RWPE1 (cell line): Measurements from ENCODE around the gene CARMIL1.

Experiments
- CTCF ChIA-PET: fragments of 350-600 bp; sonication (Branson Sonifier 250); formaldehyde crosslinking; extraction: SDS; loops from one replicate; lab custom pipeline; 2021; lab: Yijun Ruan, JAX
- POLR2A ChIA-PET: fragments of 400-600 bp; formaldehyde crosslinking; extraction: SDS; loops from one replicate; lab custom pipeline; 2020; ENCODE audit warnings: antibody characterized with exemption; ENCODE audit not compliant: low non-redundant PET; lab: Yijun Ruan, JAX
- DNase-seq: peaks from one replicate; pipeline ENCODE4 v3.0.0; 2012; ENCODE audit warnings: low spot score
- H3K27ac ChIP-seq: fragments of 450-650 bp; 2 replicates; pipeline ENCODE4 v1.5.1; 2017
- TF ChIP-seq, protein P1 (sequence below): fragments of 450-650 bp; conservative IDR thresholded peaks from 2 replicates; pipeline ENCODE4 v1.5.1; 2017; ENCODE audit warnings: low read depth, mild to moderate bottlenecking

Gene CARMIL1

DNA sequence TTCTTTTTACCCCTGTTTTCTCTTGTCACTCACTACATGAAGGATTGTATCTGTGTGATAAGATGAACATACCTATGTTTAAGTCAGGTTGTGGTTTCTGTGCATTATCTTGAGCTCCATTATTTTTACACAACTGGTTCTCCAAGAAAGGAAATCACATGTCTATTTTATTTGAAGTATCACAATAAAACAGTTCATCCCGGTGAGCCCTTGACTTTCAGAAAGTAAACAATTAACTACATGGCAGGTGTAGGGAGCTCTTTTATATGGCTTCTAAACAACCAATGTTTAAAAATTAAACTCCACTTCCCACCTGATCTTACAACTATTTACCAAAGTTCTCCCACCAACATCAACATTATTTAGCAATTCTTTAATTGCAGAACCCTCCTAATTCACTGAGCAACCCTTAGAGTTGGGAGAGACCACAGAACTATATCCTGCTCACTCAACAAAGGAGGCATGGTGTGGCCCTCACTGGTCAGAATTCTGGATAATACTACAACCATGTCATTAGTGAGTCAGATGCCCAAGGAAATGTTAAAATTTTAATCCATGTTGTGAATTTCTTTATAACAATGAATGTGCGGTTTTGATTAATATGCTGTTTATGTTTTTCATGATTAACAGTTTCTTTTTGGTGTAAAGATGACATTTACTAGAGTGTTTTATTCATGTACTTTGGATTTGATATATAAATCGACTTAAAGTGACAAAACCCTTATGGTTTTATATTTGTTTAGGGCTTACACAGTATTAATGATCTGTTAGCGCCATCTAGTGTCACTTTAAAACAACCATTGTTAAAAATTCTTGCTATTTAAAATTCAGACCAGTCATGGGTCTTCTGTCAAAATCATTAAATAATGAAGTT, 322.9 kb downstream of the CARMIL1 start:
- DNase-seq: peak; percentile 36
- POLR2A ChIA-PET: no interaction called here
- TF ChIP-seq, protein P1, sequence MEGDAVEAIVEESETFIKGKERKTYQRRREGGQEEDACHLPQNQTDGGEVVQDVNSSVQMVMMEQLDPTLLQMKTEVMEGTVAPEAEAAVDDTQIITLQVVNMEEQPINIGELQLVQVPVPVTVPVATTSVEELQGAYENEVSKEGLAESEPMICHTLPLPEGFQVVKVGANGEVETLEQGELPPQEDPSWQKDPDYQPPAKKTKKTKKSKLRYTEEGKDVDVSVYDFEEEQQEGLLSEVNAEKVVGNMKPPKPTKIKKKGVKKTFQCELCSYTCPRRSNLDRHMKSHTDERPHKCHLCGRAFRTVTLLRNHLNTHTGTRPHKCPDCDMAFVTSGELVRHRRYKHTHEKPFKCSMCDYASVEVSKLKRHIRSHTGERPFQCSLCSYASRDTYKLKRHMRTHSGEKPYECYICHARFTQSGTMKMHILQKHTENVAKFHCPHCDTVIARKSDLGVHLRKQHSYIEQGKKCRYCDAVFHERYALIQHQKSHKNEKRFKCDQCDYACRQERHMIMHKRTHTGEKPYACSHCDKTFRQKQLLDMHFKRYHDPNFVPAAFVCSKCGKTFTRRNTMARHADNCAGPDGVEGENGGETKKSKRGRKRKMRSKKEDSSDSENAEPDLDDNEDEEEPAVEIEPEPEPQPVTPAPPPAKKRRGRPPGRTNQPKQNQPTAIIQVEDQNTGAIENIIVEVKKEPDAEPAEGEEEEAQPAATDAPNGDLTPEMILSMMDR: peak; percentile 68; the same call in 1 of the 2 replicates
- CTCF ChIA-PET: interaction anchor here (0.7 to 0.8 kb wide), 2 partner anchors 19 to 127 kb away, joined by 3 read pairs; no protein-coding TSS in a partner anchor
- no peak overlapping the region for H3K27ac ChIP-seq

DNA sequence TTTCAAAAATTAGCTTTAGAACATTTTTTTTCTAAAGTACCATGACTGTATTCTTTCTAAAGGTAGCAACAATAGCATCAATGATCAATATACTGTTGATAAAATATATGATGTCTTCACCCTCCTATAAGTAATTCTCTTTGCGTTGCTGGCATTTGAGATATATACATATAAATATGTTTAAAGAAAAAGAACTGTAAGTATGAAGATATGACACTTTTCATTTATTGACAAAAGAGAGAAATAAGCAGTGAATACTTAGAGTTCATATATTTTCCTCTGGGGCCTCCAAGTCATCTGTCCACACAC, 323.5 kb downstream of the CARMIL1 start:
- ChIA-PET CTCF (no interaction called here), POLR2A (no interaction called here)
- TF ChIP-seq, protein P1: peak; percentile 24; the same call in 1 of the 2 replicates
- DNase-seq: no peak
- no peak overlapping the region for H3K27ac ChIP-seq

DNA sequence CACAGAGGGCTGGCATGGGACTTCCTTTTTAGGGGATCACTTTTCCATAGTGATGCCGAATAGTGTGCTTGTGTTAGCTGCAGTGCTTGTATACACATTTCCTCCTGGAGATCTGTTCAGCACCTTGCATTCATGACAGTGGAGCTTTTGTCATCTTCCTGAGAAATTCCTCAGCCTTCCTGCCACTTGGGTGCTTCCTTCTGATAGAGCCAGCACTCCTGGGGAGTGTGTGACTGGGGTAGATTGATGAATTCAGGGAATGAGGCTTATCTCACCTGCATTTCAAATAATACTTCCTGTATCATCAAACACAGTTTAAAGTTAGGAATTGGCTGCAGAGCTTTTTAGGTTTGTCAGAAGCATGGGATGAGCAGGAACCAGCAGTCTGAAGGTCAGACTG, 324.1 kb downstream of the CARMIL1 start:
- DNase-seq: no peak
- ChIA-PET CTCF (no interaction called here), POLR2A (no interaction called here)
- TF ChIP-seq, protein P1: no peak
- no peak overlapping the region for H3K27ac ChIP-seq

DNA sequence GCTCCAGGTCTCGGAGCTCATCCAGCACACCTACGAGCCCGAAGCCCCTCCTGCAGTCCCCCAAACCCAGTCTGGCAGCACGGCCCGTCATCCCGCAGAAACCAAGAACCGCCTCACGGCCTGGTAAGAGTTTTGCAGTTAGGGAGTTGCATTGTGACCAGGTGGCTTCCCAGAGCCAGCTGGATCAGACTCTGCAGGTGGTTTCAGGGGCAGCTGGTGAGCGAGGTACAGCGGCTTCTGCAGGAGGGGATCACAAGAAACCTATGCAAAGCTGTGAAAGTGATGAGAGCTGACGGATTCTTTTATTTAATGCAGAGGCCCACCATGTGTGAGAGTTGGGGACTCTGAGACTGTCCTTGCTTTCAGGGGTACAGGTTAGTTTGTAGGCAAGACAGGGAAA, 327.0 kb downstream of the CARMIL1 start:
- TF ChIP-seq, protein P1: no peak
- ChIA-PET CTCF (no interaction called here), POLR2A (no interaction called here)
- no peak for DNase-seq
- no peak overlapping the region for H3K27ac ChIP-seq

DNA sequence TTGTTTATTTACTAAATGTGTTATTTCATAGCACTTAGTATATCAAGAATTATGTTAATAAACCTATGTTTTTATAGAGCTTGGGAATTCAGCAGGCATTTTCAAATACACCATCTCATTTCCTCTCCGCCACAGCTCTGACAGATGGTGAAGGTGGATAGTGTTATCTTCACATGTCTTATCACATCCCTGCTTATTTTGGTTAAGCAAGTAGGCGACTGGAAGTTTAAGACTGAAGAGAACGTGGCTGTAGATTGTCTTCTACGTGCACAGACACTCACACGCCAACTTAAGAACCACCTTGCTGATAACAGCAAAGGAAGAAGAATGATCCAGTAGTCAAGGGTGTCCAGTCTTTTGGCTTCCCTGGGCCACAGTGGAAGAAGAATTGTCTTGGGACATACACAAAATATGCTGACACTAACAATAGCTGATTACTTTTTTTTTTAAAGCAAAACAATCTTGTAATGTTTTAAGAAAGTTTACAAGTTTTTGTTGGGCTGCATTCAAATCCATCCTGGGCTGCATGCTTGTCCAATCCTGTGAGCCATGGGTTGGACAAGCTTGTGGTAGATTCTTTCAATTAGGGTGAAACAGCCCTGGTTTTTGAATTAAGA, 329.5 kb downstream of the CARMIL1 start:
- TF ChIP-seq, protein P1: no peak
- POLR2A ChIA-PET: no interaction called here

DNA sequence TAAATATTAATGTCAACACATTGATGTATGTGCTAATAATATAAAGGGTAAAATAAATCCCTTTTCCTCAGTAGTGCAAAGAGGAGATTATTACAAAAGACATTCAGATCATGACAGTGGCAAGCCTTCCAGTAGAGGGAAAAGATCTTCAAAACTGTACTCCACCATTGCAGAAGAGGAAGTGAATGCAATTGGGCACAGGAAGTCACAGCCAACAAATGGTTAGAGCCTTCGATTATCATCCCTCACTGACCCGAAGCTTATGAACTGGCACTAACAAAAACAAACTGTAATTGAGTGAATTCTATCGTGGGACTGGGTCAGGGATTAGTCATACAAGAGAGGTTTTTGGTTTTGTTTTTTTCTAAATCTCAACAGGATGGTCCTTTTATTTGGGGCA, 333.5 kb downstream of the CARMIL1 start:
- no peak overlapping the region for H3K27ac ChIP-seq
- ChIA-PET CTCF (interaction anchor here (0.6 kb wide), 1 partner anchor 128 kb away, joined by 3 read pairs; no protein-coding TSS in a partner anchor), POLR2A (no interaction called here)
- no peak for DNase-seq
- TF ChIP-seq, protein P1: no peak

More for the DNA sequence above, 329.5 kb downstream of the CARMIL1 start:
- CTCF ChIA-PET: interaction anchor here (0.7 kb wide), 1 partner anchor 195 kb away, joined by 5 read pairs; no protein-coding TSS in a partner anchor
- DNase-seq: no peak
- H3K27ac ChIP-seq: no peak overlapping the region
